Hepatocyte (in vitro differentiated cells): Measurements from ENCODE around the gene PACS1. TPM values are rescaled to one million over a fixed set of nuclear protein-coding genes. Genes with fewer than 3 reads are reported as not detected.

Experiments used
- DNase-seq: peaks from one replicate; pipeline ENCODE4 v3.0.0-alpha.2; 2016; ENCODE audit warnings: low spot score
- H2AFZ ChIP-seq: fragments of 200-600 bp; sonication (generic); 2 replicates; pipeline ENCODE4 v1.6.0; 2016; ENCODE audit warnings: antibody characterized with exemption, mild to moderate bottlenecking
- H3K27ac ChIP-seq: fragments of 200-600 bp; sonication (generic); 2 replicates; pipeline ENCODE4 v1.5.1; 2016; ENCODE audit warnings: mild to moderate bottlenecking
- H3K27me3 ChIP-seq: fragments of 200-600 bp; sonication (generic); 2 replicates; pipeline ENCODE4 v1.6.1; 2016
- H3K36me3 ChIP-seq: fragments of 200-600 bp; sonication (generic); replicated peaks from 2 replicates; pipeline ENCODE4 v1.5.1; 2016; ENCODE audit warnings: low read depth; ENCODE audit not compliant: insufficient read depth
- H3K4me1 ChIP-seq: fragments of 200-600 bp; sonication (generic); 2 replicates; pipeline ENCODE4 v1.5.1; 2016; ENCODE audit warnings: mild to moderate bottlenecking, moderate library complexity; ENCODE audit not compliant: insufficient read depth
- H3K4me2 ChIP-seq: fragments of 200-600 bp; sonication (generic); 2 replicates; pipeline ENCODE4 v1.6.0; 2016
- H3K4me3 ChIP-seq: fragments of 200-600 bp; sonication (generic); 2 replicates; pipeline ENCODE4 v1.5.1; 2016; ENCODE audit warnings: mild to moderate bottlenecking
- H3K79me2 ChIP-seq: fragments of 200-600 bp; sonication (generic); 2 replicates; pipeline ENCODE4 v1.6.0; 2017; ENCODE audit warnings: mild to moderate bottlenecking
- H3K9me2 ChIP-seq: fragments of 200-600 bp; sonication (generic); replicated peaks from 2 replicates; pipeline ENCODE4 v1.6.0; 2017; ENCODE audit warnings: mild to moderate bottlenecking; ENCODE audit not compliant: insufficient read depth
- H3K9me3 ChIP-seq: fragments of 200-600 bp; sonication (generic); 2 replicates; pipeline ENCODE4 v1.5.1; 2016; ENCODE audit warnings: low read depth, mild to moderate bottlenecking
- H4K20me1 ChIP-seq: fragments of 200-600 bp; sonication (generic); 2 replicates; pipeline ENCODE4 v1.6.0; 2016; ENCODE audit warnings: mild to moderate bottlenecking; ENCODE audit not compliant: insufficient read depth, poor library complexity, severe bottlenecking
- EZH2 ChIP-seq: fragments of 200-600 bp; sonication (generic); IDR thresholded peaks from 2 replicates; pipeline ENCODE4 v1.6.1; 2016; ENCODE audit warnings: antibody characterized with exemption, mild to moderate bottlenecking, borderline replicate concordance
- EZH2phosphoT487 ChIP-seq: fragments of 200-600 bp; sonication (generic); IDR thresholded peaks from one replicate; pipeline ENCODE4 v1.6.1; 2018; ENCODE audit warnings: antibody characterized with exemption, mild to moderate bottlenecking, low read depth, moderate library complexity; ENCODE audit not compliant: unreplicated experiment, severe bottlenecking
- WGBS: methylation state at CpG from one replicate; pipeline ENCODE4 v1.1.6; 2016; ENCODE audit warnings: low lambda C conversion rate; ENCODE audit errors: missing lambda C conversion rate; 5-methylcytosine and 5-hydroxymethylcytosine counted together
- polyA plus RNA-seq: library from polyadenylated mRNA; unstranded; fragments of >200 nt; fragmentation: Nextera tagmentation; extraction: Ambion mirVana; gene quantifications from 2 replicates; pipeline ENCODE4 v1.2.1, GENCODE V29; 2016
- total RNA-seq: library from RNA; depleted of rRNA; stranded (reverse); fragments of >200 nt; gene quantifications from 2 replicates; pipeline ENCODE4 v1.2.3, GENCODE V29; 2014
- TF ChIP-seq, protein P1 (sequence below): fragments of 200-600 bp; sonication (generic); IDR thresholded peaks from 2 replicates; pipeline ENCODE4 v1.5.1; 2016; ENCODE audit warnings: antibody characterized with exemption, mild to moderate bottlenecking; ENCODE audit not compliant: poor library complexity

The PACS1 gene
- total and polyA plus RNA-seq, 2 experiments from 2014 or later: 28.2 to 71.5 TPM

DNA sequence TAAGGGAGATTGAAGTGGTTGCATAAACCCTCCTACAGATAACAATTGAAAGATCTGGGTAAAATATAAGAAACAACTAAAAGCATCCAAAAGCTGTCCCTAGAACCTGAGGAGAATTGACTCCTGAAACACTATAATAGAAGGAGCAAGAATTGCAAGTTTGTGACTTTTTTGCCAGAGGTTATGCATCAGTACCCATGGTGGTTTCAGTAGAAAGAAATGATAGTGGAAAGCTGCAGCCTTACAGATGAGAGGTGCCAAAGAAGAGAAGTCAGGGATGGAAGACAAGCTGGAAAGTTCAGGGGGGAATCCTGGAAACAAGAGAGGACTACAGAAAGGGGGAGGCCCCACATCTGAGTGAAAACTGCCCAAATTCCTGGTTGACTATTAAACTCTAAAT, 80.7 kb downstream of the PACS1 start:
- H3K36me3 ChIP-seq: no peaks in the 10 kb centered on the region
- H3K4me2 ChIP-seq: peak overlapping the region; percentile 15
- H3K79me2 ChIP-seq: peaks cover 36% of the 10 kb centered on the region
- no peaks in the 10 kb centered on the region for H3K9me2 ChIP-seq
- H3K9me3 ChIP-seq: no peaks in the 10 kb centered on the region
- no peak overlapping the region for H3K4me3 ChIP-seq
- peaks cover 4% of the 10 kb centered on the region for H3K4me1 ChIP-seq
- no peaks in the 10 kb centered on the region for H4K20me1 ChIP-seq
- peak overlapping the region; percentile 38 for H3K27ac ChIP-seq
- no peak for TF ChIP-seq EZH2
- DNase-seq: no peak
- no peak overlapping the region for H2AFZ ChIP-seq
- no peaks in the 10 kb centered on the region for H3K27me3 ChIP-seq

DNA sequence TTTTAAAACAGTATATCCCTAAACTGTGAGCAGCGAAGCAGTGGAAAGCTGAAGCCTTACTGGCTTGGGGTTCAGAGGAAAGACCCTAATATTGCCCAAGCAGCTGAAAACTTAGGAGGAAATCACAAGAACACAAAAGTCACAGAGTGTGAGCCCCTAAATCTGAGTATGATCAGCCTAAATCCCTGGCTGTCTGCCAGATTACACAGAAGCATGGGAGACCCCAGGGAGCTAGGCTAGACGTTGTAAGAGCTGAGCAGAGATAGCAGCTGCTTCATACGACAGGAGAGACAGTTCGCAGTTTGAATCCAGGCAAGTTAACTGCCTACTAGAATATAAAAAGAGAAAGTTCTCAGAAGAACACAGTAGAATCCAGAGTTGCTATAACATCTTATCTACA, 81.2 kb downstream of the PACS1 start:
- no peaks in the 10 kb centered on the region for H3K27me3 ChIP-seq
- H3K27ac ChIP-seq: peak overlapping the region; percentile 38
- no peak for TF ChIP-seq EZH2phosphoT487
- TF ChIP-seq EZH2: no peak
- TF ChIP-seq, protein P1, sequence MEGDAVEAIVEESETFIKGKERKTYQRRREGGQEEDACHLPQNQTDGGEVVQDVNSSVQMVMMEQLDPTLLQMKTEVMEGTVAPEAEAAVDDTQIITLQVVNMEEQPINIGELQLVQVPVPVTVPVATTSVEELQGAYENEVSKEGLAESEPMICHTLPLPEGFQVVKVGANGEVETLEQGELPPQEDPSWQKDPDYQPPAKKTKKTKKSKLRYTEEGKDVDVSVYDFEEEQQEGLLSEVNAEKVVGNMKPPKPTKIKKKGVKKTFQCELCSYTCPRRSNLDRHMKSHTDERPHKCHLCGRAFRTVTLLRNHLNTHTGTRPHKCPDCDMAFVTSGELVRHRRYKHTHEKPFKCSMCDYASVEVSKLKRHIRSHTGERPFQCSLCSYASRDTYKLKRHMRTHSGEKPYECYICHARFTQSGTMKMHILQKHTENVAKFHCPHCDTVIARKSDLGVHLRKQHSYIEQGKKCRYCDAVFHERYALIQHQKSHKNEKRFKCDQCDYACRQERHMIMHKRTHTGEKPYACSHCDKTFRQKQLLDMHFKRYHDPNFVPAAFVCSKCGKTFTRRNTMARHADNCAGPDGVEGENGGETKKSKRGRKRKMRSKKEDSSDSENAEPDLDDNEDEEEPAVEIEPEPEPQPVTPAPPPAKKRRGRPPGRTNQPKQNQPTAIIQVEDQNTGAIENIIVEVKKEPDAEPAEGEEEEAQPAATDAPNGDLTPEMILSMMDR: no peak
- no peaks in the 10 kb centered on the region for H3K36me3 ChIP-seq
- WGBS: 74% methylated on average over 4 of the region's 4 CpGs
- H3K4me1 ChIP-seq: peaks cover 4% of the 10 kb centered on the region
- H4K20me1 ChIP-seq: no peaks in the 10 kb centered on the region
- peaks cover 34% of the 10 kb centered on the region for H3K79me2 ChIP-seq
- no peaks in the 10 kb centered on the region for H3K9me3 ChIP-seq
- H3K9me2 ChIP-seq: no peaks in the 10 kb centered on the region
- H3K4me2 ChIP-seq: peak overlapping the region; percentile 15
- no peak for DNase-seq
- no peak overlapping the region for H3K4me3 ChIP-seq
- no peak overlapping the region for H2AFZ ChIP-seq

DNA sequence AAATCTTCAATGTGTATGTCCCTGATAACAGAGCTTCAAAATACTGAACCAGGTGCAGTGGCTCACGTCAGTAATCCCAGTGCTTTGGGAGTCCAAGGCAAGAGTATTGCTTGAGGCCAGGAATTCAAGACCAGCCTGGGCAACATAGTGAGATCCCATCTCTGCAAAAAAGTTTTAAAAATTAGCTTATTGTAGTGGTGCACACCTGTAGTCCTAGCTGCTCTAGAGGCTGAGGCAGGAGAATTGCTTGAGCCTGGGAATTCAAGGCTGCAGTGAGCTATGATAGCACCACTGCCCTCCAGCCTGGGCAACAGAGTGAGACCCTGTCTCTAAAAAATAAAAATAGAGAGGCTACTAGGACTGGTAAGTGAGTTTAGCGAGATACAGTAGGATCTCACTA, 84.0 kb downstream of the PACS1 start:
- TF ChIP-seq EZH2 (no peak), EZH2phosphoT487 (no peak)
- TF ChIP-seq, protein P1: no peak
- Histone ChIP-seq H3K9me2 (no peaks in the 10 kb centered on the region), H3K36me3 (no peaks in the 10 kb centered on the region), H3K4me2 (no peak overlapping the region), H3K27ac (no peak overlapping the region), H3K9me3 (no peaks in the 10 kb centered on the region), H4K20me1 (no peaks in the 10 kb centered on the region), H3K79me2 (peaks cover 26% of the 10 kb centered on the region), H2AFZ (no peak overlapping the region), H3K4me1 (peaks cover 4% of the 10 kb centered on the region), H3K27me3 (no peaks in the 10 kb centered on the region), H3K4me3 (no peak overlapping the region)
- WGBS: 93% methylated on average over 2 of the region's 2 CpGs
- no peak for DNase-seq

DNA sequence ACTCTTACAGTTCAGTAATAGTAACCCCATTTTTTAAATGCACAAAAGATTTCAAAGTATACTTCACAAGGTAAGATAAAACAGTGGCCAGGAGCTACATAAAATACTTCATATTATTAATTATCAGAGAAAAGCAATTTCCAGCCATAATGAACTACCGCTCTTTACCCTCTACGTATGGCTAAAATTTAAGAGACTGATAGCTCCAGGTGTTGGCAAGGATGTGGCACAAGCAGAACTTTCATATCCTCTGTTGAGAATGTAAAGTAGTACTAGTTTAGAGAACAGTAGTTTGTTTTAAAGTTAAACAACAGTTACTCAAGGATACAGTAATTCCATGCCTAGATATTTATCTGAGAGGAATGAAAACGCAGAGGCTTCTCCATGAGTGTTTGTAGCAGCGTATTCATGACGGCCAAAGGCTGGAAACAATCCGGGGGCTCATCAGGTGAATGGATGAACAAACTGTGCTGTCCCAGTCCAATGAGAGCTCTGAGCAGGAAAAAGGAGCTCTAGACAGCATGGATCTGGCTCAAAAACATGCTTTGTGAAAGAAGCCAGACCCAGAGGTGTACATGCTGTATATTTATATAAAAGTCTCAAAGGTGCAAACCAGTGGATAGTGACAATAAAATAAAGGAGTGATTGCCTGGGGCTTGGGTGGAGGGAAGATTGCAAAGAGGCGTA, 85.5 kb downstream of the PACS1 start:
- Histone ChIP-seq H4K20me1 (no peaks in the 10 kb centered on the region), H3K36me3 (no peaks in the 10 kb centered on the region), H3K4me2 (no peak overlapping the region), H3K9me2 (no peaks in the 10 kb centered on the region), H3K79me2 (peaks cover 32% of the 10 kb centered on the region), H3K4me3 (no peak overlapping the region), H2AFZ (no peak overlapping the region), H3K27me3 (no peaks in the 10 kb centered on the region), H3K27ac (no peak overlapping the region), H3K9me3 (no peaks in the 10 kb centered on the region), H3K4me1 (peaks cover 4% of the 10 kb centered on the region)
- no peak for DNase-seq
- WGBS: 93% methylated on average over 7 of the region's 7 CpGs
- TF ChIP-seq EZH2 (no peak), EZH2phosphoT487 (no peak)
- TF ChIP-seq, protein P1: no peak
